DLD1 (cell line): ENCODE results near the gene RELL1.

Source experiments
- in situ Hi-C: cut with HindIII; loops from 2 replicates; pipeline ENCODE4 v1.10.0; 2017; ENCODE audit warnings: low sequenced_read_pairs

Gene RELL1

DNA sequence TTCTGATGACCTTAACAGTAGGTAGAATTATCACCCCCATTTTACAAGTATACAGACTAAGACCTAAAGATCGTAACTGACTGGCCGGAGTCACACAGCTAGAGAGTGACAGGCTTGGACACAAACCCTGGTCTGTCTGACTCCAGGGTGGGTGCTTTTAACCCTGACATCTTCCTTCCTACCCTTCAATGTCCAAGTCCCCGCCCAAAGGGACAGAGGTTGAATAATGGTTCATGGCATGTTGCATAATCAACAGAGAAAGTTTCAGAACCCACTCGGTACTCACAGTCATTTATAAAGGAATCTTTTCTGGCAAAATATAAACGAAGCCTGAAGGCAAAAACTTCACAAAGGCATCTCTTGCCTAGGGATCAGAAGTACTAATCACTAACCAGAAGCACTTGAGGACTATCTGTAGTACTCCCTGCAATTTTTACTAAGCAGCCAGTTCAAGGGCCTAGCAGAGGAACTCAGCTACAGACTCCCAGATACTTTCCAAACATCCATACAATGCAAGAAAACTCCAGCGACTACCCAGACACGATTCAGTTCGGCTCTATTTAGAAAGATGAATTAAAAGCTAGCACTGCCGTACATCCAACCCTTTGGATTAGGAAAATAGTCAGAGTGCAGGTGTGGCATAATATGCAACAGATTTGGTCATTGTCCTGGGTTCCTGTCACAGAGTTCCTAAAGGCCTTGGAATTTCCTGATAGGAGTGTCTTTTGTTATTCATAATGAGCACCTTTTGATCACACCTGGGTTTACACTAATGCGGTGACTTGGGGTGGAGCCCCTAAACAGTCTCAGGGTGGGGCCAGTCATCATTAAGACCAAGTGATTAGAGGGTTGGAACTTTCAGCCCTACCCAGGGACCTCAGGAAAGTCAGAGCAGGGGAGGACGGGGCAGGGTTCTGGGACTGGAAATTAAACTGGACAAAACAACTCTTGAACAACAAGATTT is 44.0 kb downstream of the RELL1 start:
- in situ Hi-C loops = no loop called here

DNA sequence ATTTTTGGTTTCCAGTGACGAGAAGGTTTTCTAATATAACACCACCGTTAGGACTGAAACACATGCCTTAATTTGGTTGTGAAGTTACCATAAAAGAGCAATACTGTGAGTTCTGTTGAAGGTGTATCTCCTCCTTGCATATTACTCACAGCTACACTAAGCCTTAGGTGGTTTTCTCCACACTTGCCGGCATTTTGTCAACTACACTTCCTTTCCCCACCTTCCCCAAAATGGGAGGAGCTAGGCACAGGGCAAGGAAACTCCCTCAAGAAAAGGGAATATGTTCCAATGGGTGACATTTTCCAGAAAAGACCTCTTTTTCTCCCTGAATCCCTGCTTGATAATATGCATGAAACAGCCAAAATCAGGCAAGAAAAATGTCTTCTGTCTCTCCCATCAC is 44.8 kb downstream of the RELL1 start:
- in situ Hi-C loops = no loop called here

DNA sequence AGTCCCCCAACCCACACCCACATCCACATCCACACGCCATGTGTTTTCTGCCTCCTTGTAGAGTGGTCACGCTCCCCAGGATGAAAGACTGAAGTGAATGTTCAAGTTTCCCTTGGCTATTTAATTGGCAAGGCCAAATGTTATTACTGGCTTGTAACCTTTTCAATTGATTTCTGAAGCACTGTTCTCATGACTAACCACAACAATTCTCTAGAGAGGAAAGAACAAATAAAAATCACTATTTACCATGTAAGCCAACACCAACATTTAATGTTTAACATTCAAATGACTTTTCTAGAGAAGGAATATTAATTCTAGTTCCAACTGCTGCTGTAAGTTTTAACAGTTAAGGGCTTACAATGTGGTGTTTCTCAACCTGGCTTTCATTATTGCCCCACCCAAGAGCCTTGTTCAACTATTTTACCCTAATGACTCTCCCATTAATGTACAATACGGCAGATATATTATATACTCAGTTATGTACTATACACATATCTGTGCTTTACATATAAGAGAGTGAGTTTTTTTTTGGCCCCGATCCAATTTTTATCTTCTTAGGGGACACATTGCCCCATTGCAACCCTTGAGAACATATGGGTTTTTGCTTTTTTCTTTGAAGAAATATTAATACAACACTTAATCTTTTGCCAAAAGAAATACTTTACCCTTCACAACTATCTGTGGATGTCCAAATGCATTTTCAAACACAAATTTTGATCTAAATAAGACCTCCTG is 46.5 kb downstream of the RELL1 start:
- in situ Hi-C loops = no loop called here

DNA sequence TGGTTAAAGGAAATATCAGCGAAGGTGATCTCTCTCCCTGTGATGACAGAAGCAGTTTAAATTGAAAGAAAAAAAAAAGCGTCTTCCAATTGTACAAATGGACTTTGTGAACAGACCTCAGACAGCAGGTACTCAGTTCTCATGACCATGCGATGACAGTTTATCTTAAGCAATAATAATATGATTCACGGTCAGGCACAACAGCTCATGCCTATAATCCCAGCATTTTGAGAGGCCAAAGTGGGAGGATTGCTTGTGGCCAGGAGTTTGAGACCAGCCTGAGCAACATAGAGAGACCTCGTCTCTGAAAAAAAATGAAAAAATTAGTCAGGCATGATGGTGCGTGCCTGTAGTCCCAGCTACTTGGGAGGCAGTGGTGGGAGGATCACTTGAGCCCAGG is 51.0 kb downstream of the RELL1 start:
- in situ Hi-C loops = no loop called here

DNA sequence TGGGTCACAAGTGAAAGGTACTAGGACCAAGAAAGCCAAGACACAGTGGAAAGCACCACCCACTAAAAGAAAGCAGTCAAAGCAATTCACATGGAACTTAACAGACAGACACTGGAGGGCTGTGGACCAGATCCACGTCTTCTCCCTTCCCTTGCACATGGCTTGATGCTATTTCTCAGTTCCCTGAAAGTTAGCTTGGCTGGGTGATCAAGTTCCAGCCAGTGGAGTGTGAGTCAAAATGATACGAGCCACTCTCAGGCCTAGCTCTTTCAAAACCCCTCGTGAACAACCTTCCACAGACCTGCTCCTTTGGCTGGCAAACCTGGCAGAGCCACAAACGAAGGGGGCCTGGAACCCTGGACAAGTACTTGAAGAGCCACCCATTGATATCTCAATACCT is 52.0 kb downstream of the RELL1 start:
- in situ Hi-C loops = no loop called here

DNA sequence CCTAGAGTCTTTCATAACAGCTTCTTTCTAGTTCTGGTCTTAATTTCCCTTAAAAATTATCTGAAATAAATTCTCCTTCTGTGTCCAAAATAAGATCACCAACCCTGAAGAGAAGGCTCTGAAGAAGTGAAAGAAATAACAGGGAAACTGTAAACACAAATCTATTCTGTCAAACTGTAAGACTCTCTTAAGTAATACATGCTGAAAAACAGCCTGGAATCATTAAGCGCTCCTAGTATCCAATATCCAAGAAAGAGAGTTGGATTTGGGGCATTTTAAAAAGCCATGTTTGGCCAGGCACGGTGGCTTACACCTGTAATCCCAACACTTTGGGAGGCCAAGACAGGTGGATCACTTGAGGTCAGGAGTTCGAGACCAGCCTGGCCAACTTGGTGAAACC is 53.3 kb downstream of the RELL1 start:
- in situ Hi-C loops = no loop called here

DNA sequence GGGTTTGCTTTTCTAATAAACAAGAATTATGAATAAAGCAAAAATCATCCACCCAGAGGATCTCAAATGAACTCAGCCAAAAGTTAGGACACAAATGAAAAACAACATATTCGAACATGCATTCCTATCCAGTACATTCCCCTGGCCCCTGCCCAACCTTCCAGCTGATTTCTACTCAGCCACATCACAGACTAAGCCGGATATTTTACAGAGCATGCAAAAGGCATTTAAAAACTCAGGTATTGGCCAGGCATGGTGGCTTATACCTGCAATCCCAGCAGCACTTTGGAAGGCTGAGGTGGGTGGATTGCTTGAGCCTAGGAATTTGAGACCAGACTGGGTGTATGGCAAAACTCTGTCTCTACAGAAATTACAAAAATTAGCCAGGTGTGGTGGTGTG is 54.6 kb downstream of the RELL1 start:
- in situ Hi-C loops = no loop called here

DNA sequence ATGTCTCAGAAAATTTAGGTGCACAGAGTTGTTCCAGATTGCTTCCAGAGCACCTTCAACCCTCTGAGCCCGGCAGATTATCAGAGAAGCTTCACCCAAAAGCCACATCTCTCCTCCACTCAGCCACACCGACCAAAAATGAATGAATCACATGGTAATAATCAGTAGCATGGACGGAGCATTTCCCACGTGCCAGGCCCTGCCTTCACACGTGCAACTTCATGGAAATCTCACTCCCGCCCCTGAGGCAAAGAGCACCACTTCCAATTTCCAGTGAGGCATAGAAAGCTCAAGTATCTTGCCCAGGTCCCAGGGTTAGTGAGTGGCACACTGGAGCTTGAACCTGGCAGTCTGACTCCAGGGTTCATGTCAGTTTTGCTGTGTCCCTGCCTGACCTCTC is 56.5 kb downstream of the RELL1 start:
- in situ Hi-C loops = no loop called here

DNA sequence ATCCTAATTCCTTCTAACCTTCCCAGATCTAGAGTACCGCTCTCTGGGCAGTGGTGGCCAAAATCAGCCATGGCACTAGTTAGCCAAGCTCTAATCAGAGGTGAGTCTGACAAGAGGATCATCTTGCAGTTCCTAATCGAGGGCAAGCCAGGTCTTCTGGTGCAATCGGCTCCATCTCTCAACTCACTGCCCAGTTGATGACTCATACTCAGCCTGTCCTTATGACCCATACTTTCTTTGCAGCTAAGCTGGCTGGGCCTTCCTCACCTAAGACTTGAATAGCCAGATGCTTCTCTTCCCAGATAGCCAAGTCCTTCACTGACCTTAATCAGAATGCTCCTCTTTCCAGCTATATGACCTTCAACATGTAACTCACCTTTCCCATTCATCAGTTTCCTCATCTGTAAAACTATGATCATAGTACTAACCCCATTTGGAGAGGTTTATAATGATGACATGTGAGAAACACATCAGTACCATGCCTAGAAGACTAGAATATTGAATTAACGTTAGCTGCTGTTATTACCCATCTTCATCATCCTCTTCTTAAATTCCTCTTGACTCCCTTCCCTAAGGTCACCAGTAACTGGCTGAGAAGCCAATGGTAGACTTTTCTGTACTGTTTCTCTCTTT is 57.1 kb downstream of the RELL1 start:
- in situ Hi-C loops = no loop called here

DNA sequence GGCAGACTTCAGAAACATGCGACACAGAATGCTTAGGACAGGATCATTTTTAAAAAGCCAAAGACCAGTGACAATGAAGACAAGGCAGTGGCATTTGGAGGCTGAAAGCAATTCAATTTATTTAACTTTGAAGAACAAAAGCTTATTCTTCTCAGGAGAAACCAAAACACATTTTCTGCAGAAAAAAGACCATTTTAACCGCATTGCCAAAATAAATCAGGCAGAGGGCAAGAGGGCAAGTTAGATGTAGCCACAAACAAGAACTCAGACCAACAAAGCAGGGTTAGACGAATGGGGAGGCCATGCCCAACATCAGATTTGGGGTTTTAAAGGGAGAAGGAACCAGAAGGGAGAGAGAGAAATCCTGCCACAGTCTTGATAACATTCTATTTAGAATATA is 58.9 kb downstream of the RELL1 start:
- in situ Hi-C loops = no loop called here

DNA sequence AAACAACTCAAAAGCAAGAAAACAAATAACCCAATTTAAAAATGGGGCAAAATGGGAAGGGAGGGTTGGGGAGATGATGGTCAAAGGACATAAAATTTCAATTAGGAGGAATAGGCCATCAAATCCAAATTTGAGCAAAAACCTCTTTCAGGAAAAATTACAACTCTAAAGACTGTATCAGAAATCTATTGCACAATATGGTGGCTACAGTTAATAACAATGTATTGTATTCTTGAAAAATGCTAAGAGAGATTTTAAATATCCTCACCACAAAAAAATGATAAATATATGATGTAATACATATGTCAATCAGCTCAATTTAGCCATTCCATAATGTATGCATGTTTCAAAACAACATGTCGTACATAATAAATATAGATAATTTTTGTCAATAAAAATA is 60.7 kb downstream of the RELL1 start:
- in situ Hi-C loops = no loop called here

DNA sequence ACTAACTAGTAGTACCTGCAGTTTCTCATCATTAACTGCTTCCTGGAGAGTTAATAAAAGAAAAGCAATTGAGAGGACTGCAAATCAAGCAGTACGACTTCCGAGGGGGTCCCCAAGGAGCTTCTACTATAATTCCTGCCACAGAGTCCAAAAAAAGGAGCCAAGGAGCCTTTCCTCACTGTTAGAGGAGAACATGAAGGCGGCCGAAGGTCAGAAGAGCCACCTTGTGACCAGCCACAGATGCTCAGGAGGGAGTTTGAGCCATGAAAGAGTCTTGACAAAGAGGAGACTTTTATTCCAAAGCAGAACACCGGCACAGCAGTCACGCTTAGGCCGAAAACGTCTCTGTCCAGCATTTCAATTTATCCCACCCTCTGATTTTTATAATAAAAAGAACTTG is 62.2 kb downstream of the RELL1 start:
- in situ Hi-C loops = no loop called here

DNA sequence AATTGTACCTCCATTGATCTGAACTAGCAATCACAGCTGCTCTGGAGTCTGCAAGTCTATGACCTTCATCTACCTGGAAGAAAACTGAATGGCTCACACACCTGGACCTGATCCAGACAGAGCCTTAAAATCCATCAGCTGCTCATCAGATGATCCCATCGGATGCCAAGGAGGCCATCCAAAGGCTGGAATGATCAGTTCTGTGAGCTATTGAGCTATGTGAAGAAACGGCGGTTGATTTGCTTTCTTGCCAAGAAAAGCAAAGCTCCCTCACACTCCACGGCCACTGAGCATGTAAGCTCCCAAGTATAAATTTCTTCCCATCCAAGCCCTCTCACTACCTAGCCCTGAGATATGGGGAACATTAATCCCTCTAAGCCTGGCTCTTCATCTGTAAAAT is 63.1 kb downstream of the RELL1 start:
- in situ Hi-C loops = no loop called here

DNA sequence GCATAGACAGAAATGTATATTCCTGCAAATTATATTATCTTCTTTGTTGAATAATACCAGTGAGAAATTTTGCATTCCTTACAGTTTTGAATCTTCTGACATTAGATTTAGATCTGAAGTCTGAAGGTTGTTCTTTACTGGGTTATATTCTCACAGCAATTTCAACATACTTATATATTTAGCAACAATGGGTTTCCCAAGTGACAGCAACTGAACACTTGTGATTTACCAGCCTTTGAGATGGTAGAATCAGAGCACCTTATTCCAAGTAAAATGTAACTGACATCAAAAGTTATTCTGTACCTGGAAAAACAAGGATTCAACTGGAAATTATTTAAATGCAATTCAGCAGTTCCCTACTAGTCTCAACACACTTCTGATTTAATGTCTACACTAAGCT is 66.0 kb downstream of the RELL1 start:
- in situ Hi-C loops = no loop called here

DNA sequence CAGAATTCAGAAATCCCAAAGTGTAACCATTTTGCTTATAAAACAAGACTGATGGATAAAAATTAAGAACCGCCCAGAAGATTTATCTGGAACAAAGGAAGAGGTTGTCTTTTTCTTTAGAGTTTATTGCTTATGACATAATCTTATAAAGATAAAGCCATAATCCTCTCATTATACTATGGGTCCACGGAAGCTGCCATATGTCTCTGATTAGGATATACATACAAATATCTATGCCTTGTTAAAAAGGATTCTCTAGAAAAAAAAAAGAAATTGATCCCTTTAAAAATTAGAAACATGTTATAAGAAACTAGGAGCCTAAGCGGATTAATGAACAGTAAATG is 70.5 kb downstream of the RELL1 start:
- in situ Hi-C loops = no loop called here

DNA sequence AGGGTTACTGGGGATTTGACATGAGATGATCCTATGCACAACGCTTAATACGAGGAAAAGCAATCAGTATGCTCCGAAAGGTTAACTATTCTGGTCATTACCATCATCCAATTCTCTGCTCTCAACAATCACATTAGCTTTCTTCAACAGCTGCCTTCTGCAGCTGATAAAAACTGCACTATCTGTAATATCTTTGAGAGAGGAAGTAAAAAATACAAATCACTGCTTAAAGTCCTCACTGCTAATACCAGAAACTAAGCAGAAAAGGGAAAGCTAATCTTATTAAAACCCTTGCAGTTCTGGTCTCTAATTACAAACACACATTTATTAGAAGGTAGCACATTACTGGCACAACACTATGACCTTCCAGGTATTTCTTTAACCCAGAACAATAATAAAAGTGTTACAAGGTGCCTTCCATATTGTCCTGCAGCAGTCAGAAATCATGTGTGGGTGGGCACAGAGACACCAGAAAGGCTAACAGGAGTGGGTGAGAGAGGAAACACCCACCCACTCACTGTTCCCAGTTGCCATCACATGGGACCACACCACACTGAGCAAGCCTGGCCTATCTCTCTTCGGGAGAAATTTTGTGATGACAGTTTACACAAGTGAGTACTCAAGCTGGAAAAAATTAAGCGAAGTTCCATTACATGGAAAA is 71.0 kb downstream of the RELL1 start:
- in situ Hi-C loops = no loop called here

DNA sequence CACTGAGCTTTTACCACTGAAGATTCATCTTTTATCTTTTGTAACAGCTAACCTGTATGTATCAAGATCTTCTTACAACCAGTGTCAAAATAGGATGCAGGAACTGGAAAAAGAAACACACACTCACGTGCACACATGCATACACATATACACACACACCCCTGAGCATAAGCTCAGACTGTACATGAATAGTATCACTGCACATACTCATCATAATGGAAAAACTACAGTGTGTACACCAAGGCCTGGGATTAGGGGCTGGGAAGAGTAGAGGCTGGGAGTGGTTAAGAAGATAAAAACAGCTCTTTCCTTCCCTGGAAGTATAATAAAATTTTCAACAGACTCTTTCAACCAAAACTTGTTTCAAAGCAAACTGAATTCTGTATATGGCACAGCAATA is 73.4 kb downstream of the RELL1 start:
- in situ Hi-C loops = no loop called here

DNA sequence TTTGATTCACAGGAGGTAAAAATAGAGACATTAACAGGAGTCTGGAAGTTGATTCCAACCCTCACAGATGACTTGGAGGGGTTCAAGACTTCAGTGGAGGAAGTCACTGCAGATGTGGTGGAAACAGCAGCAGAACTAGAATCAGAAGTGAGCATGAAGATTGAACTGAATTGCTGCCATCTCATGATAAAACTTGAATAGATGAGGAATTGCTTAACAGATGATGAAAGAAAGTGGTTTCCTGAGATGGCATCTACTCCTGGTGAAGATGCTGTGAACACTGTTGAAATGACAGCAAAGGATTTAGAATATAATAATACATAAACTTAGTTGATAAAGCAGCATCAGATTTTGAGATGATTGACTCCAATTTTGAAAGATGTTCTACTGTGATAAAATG is 76.5 kb downstream of the RELL1 start:
- in situ Hi-C loops = no loop called here

DNA sequence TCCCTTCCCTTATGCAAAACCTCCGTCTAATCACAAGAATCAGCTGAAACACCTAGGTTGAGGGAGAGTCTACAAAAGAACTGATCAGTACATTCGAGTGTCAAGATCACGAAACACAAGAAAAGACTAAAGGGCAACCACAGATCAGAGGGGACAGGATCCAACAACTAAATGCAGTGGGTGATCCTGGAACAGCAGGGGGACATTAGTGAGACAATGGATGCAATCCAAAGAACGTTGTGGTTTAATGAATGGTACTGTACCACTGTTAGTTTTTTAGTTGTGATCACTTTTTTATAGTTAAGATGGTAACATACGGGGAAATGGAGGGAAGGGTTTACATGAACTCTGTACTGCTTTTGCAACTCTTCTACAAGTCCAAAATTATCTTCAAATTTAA is 79.2 kb downstream of the RELL1 start:
- in situ Hi-C loops = no loop called here

DNA sequence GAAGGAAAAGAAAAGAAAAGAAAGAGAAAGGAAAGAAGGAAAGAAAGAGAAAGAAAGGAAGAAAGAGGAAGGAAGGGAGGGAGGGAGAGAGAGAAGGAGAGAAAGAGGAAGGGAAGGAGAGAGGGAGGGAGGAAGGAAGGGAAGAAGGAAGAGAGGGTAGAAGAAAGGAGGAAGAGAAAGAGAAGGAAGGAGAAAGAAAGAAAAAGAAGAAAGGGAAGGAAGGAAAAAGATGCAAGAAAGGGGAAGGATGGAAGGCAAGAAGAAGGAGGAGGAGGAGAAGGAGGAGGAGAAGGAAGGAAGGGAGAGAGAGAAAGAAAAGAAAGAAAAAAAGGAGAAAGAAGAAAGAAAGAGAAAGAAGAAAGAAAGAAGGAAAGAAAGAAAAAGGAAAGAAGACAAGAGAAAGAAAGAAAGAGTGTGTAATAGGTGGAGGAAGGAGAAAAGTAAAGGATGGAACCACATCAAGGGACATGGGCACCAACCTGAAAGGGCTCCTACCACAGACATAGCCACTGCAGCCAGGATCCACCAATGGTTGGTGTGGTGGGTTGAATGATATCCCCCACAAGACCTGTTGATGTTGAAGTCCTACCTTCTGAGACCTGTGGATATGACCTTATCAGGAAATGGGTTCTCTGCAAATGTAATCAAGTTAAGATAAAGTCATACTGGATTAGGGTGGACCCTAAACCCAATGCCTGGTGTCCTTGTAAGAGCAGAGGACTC is 80.2 kb downstream of the RELL1 start:
- in situ Hi-C loops = no loop called here

DNA sequence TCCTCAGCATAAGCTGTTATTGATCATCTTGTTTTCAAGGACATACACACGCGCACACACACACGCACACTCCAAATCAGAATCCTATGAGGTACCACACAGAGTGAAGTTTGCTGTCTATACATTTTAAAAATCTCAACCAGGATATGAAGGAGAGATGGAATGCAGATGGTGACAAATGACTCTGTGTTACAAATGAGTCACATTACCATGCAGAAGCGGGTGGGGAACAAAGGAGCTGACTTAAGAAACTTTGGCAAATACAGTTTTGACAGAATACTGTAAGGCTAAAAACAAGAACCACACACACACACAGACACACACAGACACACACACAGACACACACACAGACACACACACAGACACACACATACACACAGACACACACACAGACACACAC is 81.7 kb downstream of the RELL1 start:
- in situ Hi-C loops = no loop called here
